ENCODE measurements around the gene UMPS. TPM values are rescaled to one million over a fixed set of nuclear protein-coding genes. Genes with fewer than 3 reads are reported as not detected.
A peak's percentile ranks its signal among the peaks of the same experiment; 100 is the strongest.

The UMPS gene
- total and polyA plus RNA-seq, 9 of the 15 experiments (the other 6 are each of a cell fraction or from before 2014, with no cell fraction given), result 28.9 to 91.0 (median 45.9) TPM

DNA sequence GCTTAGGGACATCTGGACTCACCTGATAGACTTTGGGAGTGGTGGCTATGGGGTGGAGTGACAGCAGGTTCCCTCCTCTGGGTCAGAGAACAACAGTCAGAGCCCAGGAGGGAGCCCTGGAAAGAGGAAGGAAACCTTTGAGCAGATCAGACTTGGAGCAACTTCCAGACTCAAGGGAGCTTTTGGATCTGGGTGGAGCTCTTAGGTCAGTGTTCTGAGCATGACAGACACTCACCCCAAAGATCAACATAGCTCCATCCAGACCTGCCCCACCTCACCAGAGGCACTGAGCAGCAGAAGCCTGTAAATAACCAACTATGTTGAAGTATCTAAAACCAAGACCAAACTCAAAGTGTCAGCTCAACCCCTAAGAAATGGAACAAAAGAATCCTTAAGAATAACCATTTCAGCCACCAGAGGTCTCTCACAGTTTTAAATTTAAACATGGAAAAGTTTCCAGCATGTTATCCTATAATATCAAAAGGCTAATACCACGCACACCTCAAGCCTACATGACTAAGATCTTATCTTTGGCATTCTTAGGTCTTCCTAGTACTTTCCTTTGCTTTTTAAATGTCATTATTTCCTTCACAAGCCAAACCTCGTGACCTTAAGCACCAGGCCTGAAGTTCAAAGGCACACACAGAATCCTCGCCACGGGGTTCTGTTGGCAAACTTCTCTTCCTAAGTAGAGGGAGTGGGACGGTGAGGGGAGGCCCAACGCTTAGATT is 56.4 kb downstream of the UMPS start:
- no TSS peak for BruUV-seq (replicated peaks)
- Histone ChIP-seq H3K4me2 (ENCODE audit: insufficient read depth, low read length) (no peak overlapping the region), H3K9me3 (replicated peaks; ENCODE audit: control insufficient read depth, insufficient read depth, low read depth, low read length) (no peaks in the 10 kb centered on the region), H2AFZ (ENCODE audit: low read depth, low read length) (no peak overlapping the region), H4K20me1 (replicated peaks; ENCODE audit: control insufficient read depth, insufficient read depth, low read length) (peaks cover 1% of the 10 kb centered on the region; the same call in 1 of the 2 replicates), H3K27ac (ENCODE audit: extremely low read depth, low read depth, low read length) (no peak overlapping the region), H3K4me3 (no peak overlapping the region), H3K36me3 (ENCODE audit: control insufficient read depth, insufficient read depth, low read length) (no peaks in the 10 kb centered on the region), H3K79me2 (ENCODE audit: control insufficient read depth, insufficient read depth, low read length) (no peaks in the 10 kb centered on the region), H3K27me3 (ENCODE audit: control insufficient read depth in 2 of 2, insufficient read depth in 2 of 2, low read length in 2 of 2) (no peaks in the 10 kb centered on the region), H3K9ac (ENCODE audit: insufficient read depth in 1 of 2, low read depth in 2 of 2, low read length in 2 of 2) (no peak overlapping the region), H3K4me1 (replicated peaks in 1 of 2; ENCODE audit: control insufficient read depth in 2 of 2, insufficient read depth in 2 of 2, low read length in 2 of 2) (no peaks in the 10 kb centered on the region; a peak in 1 of 5 replicates), H3K9me1 (ENCODE audit: control insufficient read depth, insufficient read depth, low read length) (no peaks in the 10 kb centered on the region)
- ATAC-seq, result no peak
- 40% methylated on average over 5 of the region's 6 CpGs for WGBS (ENCODE audit: insufficient coverage, low coverage, missing lambda C conversion rate)
- no peak for DNase-seq (ENCODE audit: extremely low read depth in 1 of 4, low spot score in 3 of 4)
- ChIA-PET CTCF (ENCODE audit: low intra/inter-chr PET ratio) (interaction anchor here (0.8 to 2.3 kb wide), 2 partner anchors 114 to 117 kb away, joined by 4 to 21 read pairs; no protein-coding TSS in a partner anchor), POLR2A (interaction anchor here (1.1 to 1.9 kb wide), 4 partner anchors 9 to 23 kb away, joined by 3 to 4 read pairs (median 3); no protein-coding TSS in a partner anchor)
- no peak for FAIRE-seq
- TF ChIP-seq SMC3 (conservative IDR thresholded peaks at IDR 0.05; ENCODE audit: insufficient read depth, low read depth, low read length), result 0 out of 2 replicates have a peak, but pooled peaks have one; percentile 20
- TF ChIP-seq, protein P1, sequence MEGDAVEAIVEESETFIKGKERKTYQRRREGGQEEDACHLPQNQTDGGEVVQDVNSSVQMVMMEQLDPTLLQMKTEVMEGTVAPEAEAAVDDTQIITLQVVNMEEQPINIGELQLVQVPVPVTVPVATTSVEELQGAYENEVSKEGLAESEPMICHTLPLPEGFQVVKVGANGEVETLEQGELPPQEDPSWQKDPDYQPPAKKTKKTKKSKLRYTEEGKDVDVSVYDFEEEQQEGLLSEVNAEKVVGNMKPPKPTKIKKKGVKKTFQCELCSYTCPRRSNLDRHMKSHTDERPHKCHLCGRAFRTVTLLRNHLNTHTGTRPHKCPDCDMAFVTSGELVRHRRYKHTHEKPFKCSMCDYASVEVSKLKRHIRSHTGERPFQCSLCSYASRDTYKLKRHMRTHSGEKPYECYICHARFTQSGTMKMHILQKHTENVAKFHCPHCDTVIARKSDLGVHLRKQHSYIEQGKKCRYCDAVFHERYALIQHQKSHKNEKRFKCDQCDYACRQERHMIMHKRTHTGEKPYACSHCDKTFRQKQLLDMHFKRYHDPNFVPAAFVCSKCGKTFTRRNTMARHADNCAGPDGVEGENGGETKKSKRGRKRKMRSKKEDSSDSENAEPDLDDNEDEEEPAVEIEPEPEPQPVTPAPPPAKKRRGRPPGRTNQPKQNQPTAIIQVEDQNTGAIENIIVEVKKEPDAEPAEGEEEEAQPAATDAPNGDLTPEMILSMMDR (IDR thresholded peaks at IDR 0.05 in 2 of 3, conservative IDR thresholded peaks at IDR 0.05 in 1 of 3; ENCODE audit: insufficient read depth in 2 of 3, low read depth in 1 of 3, low read length in 3 of 3), result peak in 1 of 3 experiments; percentile 44; a peak in 2 of 6 replicates
- TF ChIP-seq, protein P2, sequence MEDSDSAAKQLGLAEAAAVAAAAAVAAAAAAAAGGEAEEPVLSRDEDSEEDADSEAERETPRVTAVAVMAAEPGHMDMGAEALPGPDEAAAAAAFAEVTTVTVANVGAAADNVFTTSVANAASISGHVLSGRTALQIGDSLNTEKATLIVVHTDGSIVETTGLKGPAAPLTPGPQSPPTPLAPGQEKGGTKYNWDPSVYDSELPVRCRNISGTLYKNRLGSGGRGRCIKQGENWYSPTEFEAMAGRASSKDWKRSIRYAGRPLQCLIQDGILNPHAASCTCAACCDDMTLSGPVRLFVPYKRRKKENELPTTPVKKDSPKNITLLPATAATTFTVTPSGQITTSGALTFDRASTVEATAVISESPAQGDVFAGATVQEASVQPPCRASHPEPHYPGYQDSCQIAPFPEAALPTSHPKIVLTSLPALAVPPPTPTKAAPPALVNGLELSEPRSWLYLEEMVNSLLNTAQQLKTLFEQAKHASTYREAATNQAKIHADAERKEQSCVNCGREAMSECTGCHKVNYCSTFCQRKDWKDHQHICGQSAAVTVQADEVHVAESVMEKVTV (CRISPR knock-in tag; IDR thresholded peaks at IDR 0.05), result peak; percentile 29; the same call in 1 of the 2 replicates
- peak; percentile 51 to 62 for TF ChIP-seq RAD21 (CRISPR knock-in tag; conservative IDR thresholded peaks at IDR 0.05 in 1 of 2, IDR thresholded peaks at IDR 0.05 in 1 of 2)
- no peak for TF ChIP-seq NBN (IDR thresholded peaks at IDR 0.05; ENCODE audit: low read depth)
- peak; percentile 59; the same call in 1 of the 2 replicates for TF ChIP-seq REST (IDR thresholded peaks at IDR 0.05; ENCODE audit: borderline replicate concordance)
- TF ChIP-seq REST (CRISPR knock-in tag; IDR thresholded peaks at IDR 0.05; ENCODE audit: low read depth), result no peak
- intact Hi-C loops (cut with micrococcal nuclease), result loop anchor here (2.0 kb wide), 1 partner anchor 114 kb away; no protein-coding TSS in a partner anchor
- in situ Hi-C loops (cut with MboI), result no loop called here
